GM19193 (cell line): Measurements from ENCODE around the gene IRF8.
A peak's percentile ranks its signal among the peaks of the same experiment; 100 is the strongest.

ENCODE experiments used
- POLR2A ChIP-seq: IDR thresholded peaks from 4 replicates; pipeline ENCODE4 v1.6.1; 2011; ENCODE audit not compliant: insufficient read depth, insufficient read length; ENCODE audit errors: extremely low read depth

IRF8 gene

GRCh38 chr16:85935391-85935973 lies 36.5 kb downstream of the IRF8 start:
- TF ChIP-seq POLR2A: no peak

GRCh38 chr16:85935974-85936760 lies 37.2 kb downstream of the IRF8 start:
- peak; percentile 39 for TF ChIP-seq POLR2A

- TF ChIP-seq POLR2A: no peak
Observed at GRCh38 chr16:85936816-85937215, 37.9 kb downstream of the IRF8 start.

GRCh38 chr16:85940214-85940613 lies 41.3 kb downstream of the IRF8 start:
- no peak for TF ChIP-seq POLR2A

GRCh38 chr16:85941863-85942644 lies 43.1 kb downstream of the IRF8 start:
- no peak for TF ChIP-seq POLR2A

GRCh38 chr16:85943711-85944110 lies 44.7 kb downstream of the IRF8 start:
- no peak for TF ChIP-seq POLR2A

GRCh38 chr16:85944572-85945423 lies 45.8 kb downstream of the IRF8 start:
- TF ChIP-seq POLR2A: no peak

GRCh38 chr16:85945424-85945751 lies 46.4 kb downstream of the IRF8 start:
- TF ChIP-seq POLR2A: no peak

GRCh38 chr16:85946541-85947124 lies 47.7 kb downstream of the IRF8 start:
- no peak for TF ChIP-seq POLR2A

- peak; percentile 25 for TF ChIP-seq POLR2A
Observed at GRCh38 chr16:85947230-85948137, 48.5 kb downstream of the IRF8 start.

GRCh38 chr16:85948138-85948509 lies 49.2 kb downstream of the IRF8 start:
- TF ChIP-seq POLR2A: no peak

- no peak for TF ChIP-seq POLR2A
Observed at GRCh38 chr16:85948616-85949265, 49.8 kb downstream of the IRF8 start.
